Activated CD4-positive, alpha-beta T cell treated with anti-CD3 and anti-CD28 coated beads, Interleukin-2, amount 10 ng/mL, durations not matched to agents 24 days and 14 days (primary cell): Measurements from ENCODE around the gene ENO4. TPM values are rescaled to one million over a fixed set of nuclear protein-coding genes. Genes with fewer than 3 reads are reported as not detected.
A peak's percentile ranks its signal among the peaks of the same experiment; 100 is the strongest.

ENCODE experiments used
- DNase-seq: peaks from one replicate; pipeline ENCODE4 v3.0.0; 2022
- H3K27ac Mint-ChIP-seq: one replicate; pipeline ENCODE4 v1.8.0; 2022; ENCODE audit warnings: mild to moderate bottlenecking, mixed read lengths
- H3K27me3 Mint-ChIP-seq: one replicate; pipeline ENCODE4 v1.8.0; 2022; ENCODE audit warnings: mixed read lengths
- H3K36me3 Mint-ChIP-seq: one replicate; pipeline ENCODE4 v1.8.0; 2022; ENCODE audit warnings: low read depth, mild to moderate bottlenecking, mixed read lengths
- H3K4me1 Mint-ChIP-seq: one replicate; pipeline ENCODE4 v1.8.0; 2021; ENCODE audit warnings: mixed read lengths
- H3K4me3 Mint-ChIP-seq: one replicate; pipeline ENCODE4 v1.8.0; 2022; ENCODE audit warnings: mild to moderate bottlenecking, moderate library complexity, mixed read lengths
- H3K9me3 Mint-ChIP-seq: one replicate; pipeline ENCODE4 v1.8.0; 2021; ENCODE audit warnings: mixed read lengths
- intact Hi-C: fragments of 100-400 bp; cut with micrococcal nuclease; formaldehyde crosslinking; loops from one replicate; pipeline ENCODE4 v1.15.1; 2023
- total RNA-seq: library from RNA; stranded (reverse); gene quantifications from 2 replicates; pipeline ENCODE4 v1.2.3, GENCODE V29; 2022

The ENO4 gene
- not detected in 2 replicates for total RNA-seq

GRCh38 chr10:116849248-116850057 lies at the start of gene ENO4:
Gene ENO4, plus strand, starts transcription at chr10:116849499. Its CDS starts 68 bp downstream, at chr10:116849567.
- no peak for DNase-seq
- H3K9me3 Mint-ChIP-seq = no peaks in the 10 kb centered on the region
- intact Hi-C loops = no loop called here
- peaks cover 47% of the 10 kb centered on the region for H3K27me3 Mint-ChIP-seq
- H3K4me3 Mint-ChIP-seq = peak within 1 kb of the TSS; percentile 38
- no peaks in the 10 kb centered on the region for H3K36me3 Mint-ChIP-seq
- no peak within 1 kb of the TSS for H3K27ac Mint-ChIP-seq
- peaks cover 7% of the 10 kb centered on the region for H3K4me1 Mint-ChIP-seq

GRCh38 chr10:116800286-116800929 lies 48.9 kb upstream of the ENO4 start:
- Mint-ChIP-seq H3K27me3 (peaks cover 3% of the 10 kb centered on the region), H3K4me1 (no peaks in the 10 kb centered on the region), H3K4me3 (no peak overlapping the region), H3K27ac (no peak overlapping the region), H3K9me3 (no peaks in the 10 kb centered on the region), H3K36me3 (no peaks in the 10 kb centered on the region)
- no peak for DNase-seq
- intact Hi-C loops = no loop called here

- H3K27me3 Mint-ChIP-seq = peaks cover 3% of the 10 kb centered on the region
- no peak for DNase-seq
- no peak overlapping the region for H3K27ac Mint-ChIP-seq
- no peak overlapping the region for H3K4me3 Mint-ChIP-seq
- intact Hi-C loops = no loop called here
- H3K9me3 Mint-ChIP-seq = no peaks in the 10 kb centered on the region
- H3K36me3 Mint-ChIP-seq = no peaks in the 10 kb centered on the region
- no peaks in the 10 kb centered on the region for H3K4me1 Mint-ChIP-seq
These were observed 47.6 kb upstream of the ENO4 start for GRCh38 chr10:116801658-116802057.

- H3K9me3 Mint-ChIP-seq = no peaks in the 10 kb centered on the region
- H3K4me1 Mint-ChIP-seq = no peaks in the 10 kb centered on the region
- H3K27me3 Mint-ChIP-seq = peaks cover 2% of the 10 kb centered on the region
- intact Hi-C loops = no loop called here
- no peaks in the 10 kb centered on the region for H3K36me3 Mint-ChIP-seq
- no peak overlapping the region for H3K27ac Mint-ChIP-seq
- DNase-seq = no peak
- no peak overlapping the region for H3K4me3 Mint-ChIP-seq
These were observed 46.8 kb upstream of the ENO4 start for GRCh38 chr10:116802474-116802873.

- Mint-ChIP-seq H3K36me3 (no peaks in the 10 kb centered on the region), H3K9me3 (no peaks in the 10 kb centered on the region), H3K27ac (no peak overlapping the region), H3K27me3 (peaks cover 2% of the 10 kb centered on the region), H3K4me3 (no peak overlapping the region), H3K4me1 (no peaks in the 10 kb centered on the region)
- intact Hi-C loops = no loop called here
- DNase-seq = no peak
These were observed 46.4 kb upstream of the ENO4 start for GRCh38 chr10:116802876-116803275.

- no peaks in the 10 kb centered on the region for H3K9me3 Mint-ChIP-seq
These were observed 45.6 kb upstream of the ENO4 start for GRCh38 chr10:116803451-116804249.

GRCh38 chr10:116808706-116809105 lies 40.6 kb upstream of the ENO4 start:
- Mint-ChIP-seq H3K36me3 (no peaks in the 10 kb centered on the region), H3K4me1 (no peaks in the 10 kb centered on the region), H3K27me3 (no peaks in the 10 kb centered on the region), H3K9me3 (no peaks in the 10 kb centered on the region), H3K4me3 (no peak overlapping the region), H3K27ac (no peak overlapping the region)
- no peak for DNase-seq
- intact Hi-C loops = no loop called here

More at GRCh38 chr10:116803451-116804249, 45.6 kb upstream of the ENO4 start:
- no peak overlapping the region for H3K27ac Mint-ChIP-seq
- H3K4me3 Mint-ChIP-seq = no peak overlapping the region
- intact Hi-C loops = no loop called here
- H3K4me1 Mint-ChIP-seq = no peaks in the 10 kb centered on the region
- DNase-seq = no peak
- H3K36me3 Mint-ChIP-seq = no peaks in the 10 kb centered on the region
- H3K27me3 Mint-ChIP-seq = peaks cover 2% of the 10 kb centered on the region

GRCh38 chr10:116809483-116810119 lies 39.7 kb upstream of the ENO4 start:
- intact Hi-C loops = no loop called here
- Mint-ChIP-seq H3K9me3 (no peaks in the 10 kb centered on the region), H3K4me3 (no peak overlapping the region), H3K36me3 (no peaks in the 10 kb centered on the region), H3K27me3 (peaks cover 2% of the 10 kb centered on the region), H3K27ac (no peak overlapping the region), H3K4me1 (no peaks in the 10 kb centered on the region)
- DNase-seq = no peak

GRCh38 chr10:116810120-116810500 lies 39.2 kb upstream of the ENO4 start:
- intact Hi-C loops = no loop called here
- H3K4me1 Mint-ChIP-seq = no peaks in the 10 kb centered on the region
- no peaks in the 10 kb centered on the region for H3K36me3 Mint-ChIP-seq

GRCh38 chr10:116810895-116811294 lies 38.4 kb upstream of the ENO4 start:
- H3K4me3 Mint-ChIP-seq = no peak overlapping the region
- intact Hi-C loops = no loop called here
- H3K27me3 Mint-ChIP-seq = peaks cover 2% of the 10 kb centered on the region
- no peak for DNase-seq
- H3K4me1 Mint-ChIP-seq = no peaks in the 10 kb centered on the region
- no peaks in the 10 kb centered on the region for H3K36me3 Mint-ChIP-seq
- H3K27ac Mint-ChIP-seq = no peak overlapping the region
- H3K9me3 Mint-ChIP-seq = no peaks in the 10 kb centered on the region

More at GRCh38 chr10:116810120-116810500, 39.2 kb upstream of the ENO4 start:
- H3K27me3 Mint-ChIP-seq = peaks cover 2% of the 10 kb centered on the region
- DNase-seq = no peak
- H3K9me3 Mint-ChIP-seq = no peaks in the 10 kb centered on the region
- H3K4me3 Mint-ChIP-seq = no peak overlapping the region
- no peak overlapping the region for H3K27ac Mint-ChIP-seq

- intact Hi-C loops = no loop called here
- H3K27ac Mint-ChIP-seq = no peak overlapping the region
- no peak overlapping the region for H3K4me3 Mint-ChIP-seq
- H3K27me3 Mint-ChIP-seq = peaks cover 2% of the 10 kb centered on the region
- no peaks in the 10 kb centered on the region for H3K9me3 Mint-ChIP-seq
- H3K4me1 Mint-ChIP-seq = no peaks in the 10 kb centered on the region
- no peak for DNase-seq
- no peaks in the 10 kb centered on the region for H3K36me3 Mint-ChIP-seq
These were observed 37.6 kb upstream of the ENO4 start for GRCh38 chr10:116811691-116812090.

- no peak overlapping the region for H3K4me3 Mint-ChIP-seq
- no peak overlapping the region for H3K27ac Mint-ChIP-seq
- peaks cover 2% of the 10 kb centered on the region for H3K27me3 Mint-ChIP-seq
- no peak for DNase-seq
- H3K9me3 Mint-ChIP-seq = no peaks in the 10 kb centered on the region
- H3K4me1 Mint-ChIP-seq = no peaks in the 10 kb centered on the region
- H3K36me3 Mint-ChIP-seq = no peaks in the 10 kb centered on the region
- intact Hi-C loops = no loop called here
These were observed 33.5 kb upstream of the ENO4 start for GRCh38 chr10:116815641-116816415.

- Mint-ChIP-seq H3K36me3 (no peaks in the 10 kb centered on the region), H3K4me3 (no peak overlapping the region), H3K27ac (no peak overlapping the region), H3K9me3 (peaks cover 8% of the 10 kb centered on the region), H3K27me3 (peaks cover 2% of the 10 kb centered on the region), H3K4me1 (no peaks in the 10 kb centered on the region)
- DNase-seq = no peak
- intact Hi-C loops = no loop called here
These were observed 32.1 kb upstream of the ENO4 start for GRCh38 chr10:116817178-116817577.
